Measurements from ENCODE around the gene LIN52. TPM values are rescaled to one million over a fixed set of nuclear protein-coding genes. Genes with fewer than 3 reads are reported as not detected.

Gene LIN52
- total RNA-seq, 2 experiments from 2014 or later, result 5.4 to 6.8 TPM

DNA sequence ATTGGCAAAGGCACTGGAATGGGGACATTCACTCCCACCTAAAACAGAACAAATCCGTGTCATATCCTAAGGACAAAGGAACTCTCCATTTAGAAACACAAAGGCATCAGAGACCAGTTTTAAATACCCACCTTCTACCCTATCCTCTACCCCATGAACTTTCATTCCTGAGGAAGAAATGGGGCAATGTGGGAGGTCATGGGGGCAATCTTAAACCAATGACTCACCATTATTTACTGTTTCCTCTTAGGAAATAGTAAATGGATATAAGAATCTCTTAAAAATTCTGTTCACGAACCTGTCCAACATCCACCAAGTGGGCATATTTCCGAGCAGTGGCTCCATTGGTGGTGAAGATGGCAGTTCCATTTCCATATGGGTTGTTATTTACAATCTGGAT is 19.9 kb upstream of the LIN52 start:
- CTCF ChIA-PET, result interaction anchor here (0.6 to 1.6 kb wide), 2 partner anchors 23 to 26 kb away, joined by 3 to 4 read pairs; no protein-coding TSS in a partner anchor
- DNase-seq (no peak), ATAC-seq (ENCODE audit: poor library complexity) (no peak)
- Mint-ChIP-seq H3K9me3 (no peaks in the 10 kb centered on the region), H3K27me3 (no peaks in the 10 kb centered on the region), H3K36me3 (ENCODE audit: low read depth) (peaks cover 73% of the 10 kb centered on the region), H3K4me3 (no peak overlapping the region), H3K4me1 (ENCODE audit: low read depth) (no peaks in the 10 kb centered on the region), H3K27ac (no peak overlapping the region)
- no peak for TF ChIP-seq CTCF (IDR thresholded peaks at IDR 0.05)
- no peaks in the 10 kb centered on the region for H3K9me3 ChIP-seq (ENCODE audit: control insufficient read depth in 1 of 2, insufficient read depth in 1 of 2, low read length in 2 of 2)
- no peak overlapping the region for H3K4me3 ChIP-seq (ENCODE audit: low read length)
- H3K36me3 ChIP-seq (ENCODE audit: insufficient read depth, low read length), result peaks cover 38% of the 10 kb centered on the region
- no peaks in the 10 kb centered on the region for H3K27me3 ChIP-seq (ENCODE audit: control insufficient read depth in 1 of 2, insufficient read depth in 2 of 2, low read length in 2 of 2)
- POLR2A ChIA-PET, result no interaction called here
- no peak overlapping the region for H3K27ac ChIP-seq (ENCODE audit: low read depth in 1 of 2, low read length in 2 of 2)
- no peaks in the 10 kb centered on the region for H3K4me1 ChIP-seq (ENCODE audit: insufficient read depth, low read length)
- intact Hi-C loops (cut with DNase I, micrococcal nuclease), result no loop called here

DNA sequence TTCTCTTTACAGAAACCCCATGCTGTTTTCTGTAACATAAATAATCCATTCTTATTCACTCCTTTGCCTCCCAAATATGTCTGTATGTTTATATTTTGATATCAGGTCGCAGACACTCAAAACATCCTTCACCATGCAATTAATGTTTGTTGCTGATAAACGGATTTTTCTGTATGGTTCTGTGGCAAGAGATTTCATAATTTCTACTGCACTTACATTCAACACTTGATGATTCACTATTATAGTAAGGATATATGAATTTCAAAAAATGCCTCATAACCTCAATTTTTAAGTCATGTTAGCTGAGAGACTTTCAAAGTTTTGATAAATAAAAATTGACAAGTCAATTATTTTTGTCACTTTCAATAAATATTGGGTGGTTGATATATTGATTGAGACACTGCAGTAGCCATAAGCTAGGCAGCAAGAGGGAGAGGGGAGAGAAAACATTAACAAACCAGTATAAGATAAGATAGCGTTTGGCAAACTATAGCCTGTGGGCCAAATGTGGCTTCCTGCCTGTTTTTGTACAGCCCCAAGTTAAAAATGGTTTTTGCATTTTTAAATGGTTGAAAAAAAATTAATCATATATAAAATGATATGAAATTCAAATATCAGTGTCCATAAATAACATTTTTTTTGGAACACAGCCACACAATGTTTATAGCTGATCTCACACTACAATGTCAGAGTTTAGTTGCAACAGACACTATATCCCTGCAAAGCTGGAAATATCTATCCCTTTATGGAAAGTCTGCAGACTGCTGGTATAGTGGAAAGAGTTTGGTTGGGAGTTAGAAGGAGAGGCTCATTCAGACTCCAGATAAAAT is 18.8 kb upstream of the LIN52 start:
- Mint-ChIP-seq H3K4me3 (no peak overlapping the region), H3K27me3 (no peaks in the 10 kb centered on the region), H3K4me1 (ENCODE audit: low read depth) (no peaks in the 10 kb centered on the region), H3K9me3 (no peaks in the 10 kb centered on the region), H3K27ac (no peak overlapping the region), H3K36me3 (ENCODE audit: low read depth) (peaks cover 73% of the 10 kb centered on the region)
- CTCF ChIA-PET, result interaction anchor here (1.6 kb wide), 1 partner anchor 27 kb away, joined by 3 read pairs; no protein-coding TSS in a partner anchor
- Histone ChIP-seq H3K36me3 (ENCODE audit: insufficient read depth, low read length) (peaks cover 34% of the 10 kb centered on the region), H3K27me3 (ENCODE audit: control insufficient read depth in 1 of 2, insufficient read depth in 2 of 2, low read length in 2 of 2) (no peaks in the 10 kb centered on the region), H3K9me3 (ENCODE audit: control insufficient read depth in 1 of 2, insufficient read depth in 1 of 2, low read length in 2 of 2) (no peaks in the 10 kb centered on the region), H3K4me1 (ENCODE audit: insufficient read depth, low read length) (no peaks in the 10 kb centered on the region), H3K4me3 (ENCODE audit: low read length) (no peak overlapping the region), H3K27ac (ENCODE audit: low read depth in 1 of 2, low read length in 2 of 2) (no peak overlapping the region)
- ATAC-seq (ENCODE audit: poor library complexity), result no peak
- POLR2A ChIA-PET, result interaction anchor here (0.6 kb wide), 1 partner anchor 307 kb away, joined by 3 read pairs; no protein-coding TSS in a partner anchor
- intact Hi-C loops (cut with DNase I, micrococcal nuclease), result no loop called here
- DNase-seq, result no peak
- TF ChIP-seq CTCF (IDR thresholded peaks at IDR 0.05), result no peak

DNA sequence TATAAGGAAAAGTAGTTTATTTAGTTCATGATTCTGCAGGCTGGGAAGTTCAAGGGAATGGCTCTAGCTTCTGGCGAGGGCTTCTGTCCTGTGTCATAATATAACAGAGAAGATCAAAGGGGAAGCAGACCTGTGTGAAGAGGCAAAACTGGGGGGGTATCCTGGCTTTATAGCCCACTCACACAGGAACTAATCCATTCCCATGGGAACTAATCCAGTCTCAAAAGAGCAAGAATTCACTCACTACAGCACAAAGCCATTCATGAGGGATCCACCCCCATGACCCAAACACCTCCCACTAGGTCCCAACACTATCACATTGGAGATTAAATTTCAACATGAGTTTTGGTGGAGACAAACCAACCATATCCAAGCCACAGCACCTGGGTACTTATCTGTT is 7.4 kb upstream of the LIN52 start:
- H3K4me3 Mint-ChIP-seq, result no peak overlapping the region
- peaks cover 13% of the 10 kb centered on the region for H3K36me3 Mint-ChIP-seq (ENCODE audit: low read depth)
- CTCF ChIA-PET, result no interaction called here
- no peaks in the 10 kb centered on the region for H3K9me3 Mint-ChIP-seq
- H3K27ac ChIP-seq (ENCODE audit: low read depth in 1 of 2, low read length in 2 of 2), result no peak overlapping the region
- POLR2A ChIA-PET, result no interaction called here
- H3K9me3 ChIP-seq (ENCODE audit: control insufficient read depth in 1 of 2, insufficient read depth in 1 of 2, low read length in 2 of 2), result no peaks in the 10 kb centered on the region
- intact Hi-C loops (cut with DNase I, micrococcal nuclease), result no loop called here
- H3K36me3 ChIP-seq (ENCODE audit: insufficient read depth, low read length), result peaks cover 5% of the 10 kb centered on the region
- ATAC-seq (ENCODE audit: poor library complexity) (no peak), DNase-seq (no peak)
- no peaks in the 10 kb centered on the region for H3K4me1 Mint-ChIP-seq (ENCODE audit: low read depth)
- H3K27me3 ChIP-seq (ENCODE audit: control insufficient read depth in 1 of 2, insufficient read depth in 2 of 2, low read length in 2 of 2), result no peaks in the 10 kb centered on the region
- no peak overlapping the region for H3K4me3 ChIP-seq (ENCODE audit: low read length)
- H3K27ac Mint-ChIP-seq, result no peak overlapping the region
- no peak for TF ChIP-seq CTCF (IDR thresholded peaks at IDR 0.05)
- H3K27me3 Mint-ChIP-seq, result no peaks in the 10 kb centered on the region
- no peaks in the 10 kb centered on the region for H3K4me1 ChIP-seq (ENCODE audit: insufficient read depth, low read length)

Data from CD4-positive, alpha-beta T cell (primary cell).